A172 (cell line): ENCODE measurements around the gene MVD. TPM values are rescaled to one million over a fixed set of nuclear protein-coding genes. Genes with fewer than 3 reads are reported as not detected.

ENCODE experiments used
- DNase-seq: peaks from one replicate; pipeline ENCODE4 v3.0.0-alpha.2; 2015; ENCODE audit warnings: low spot score
- total RNA-seq: library from RNA; depleted of rRNA; stranded (reverse); fragments of >200 nt; shearing (Covaris generic); gene quantifications from 2 replicates; pipeline ENCODE4 v1.2.3, GENCODE V29; 2014

The MVD gene
- total RNA-seq, 1 experiment from 2014 or later: 53.8 TPM

GRCh38 chr16:88656291-88656980 lies 6.5 kb downstream of the MVD start:
- DNase-seq: peak; percentile 75

GRCh38 chr16:88655733-88656281 lies 7.1 kb downstream of the MVD start:
- peak; percentile 82 for DNase-seq

- DNase-seq: no peak
These were observed 7.7 kb downstream of the MVD start for GRCh38 chr16:88655053-88655732.

GRCh38 chr16:88654363-88655052 lies 8.4 kb downstream of the MVD start:
- no peak for DNase-seq

- no peak for DNase-seq
These were observed 9.1 kb downstream of the MVD start for GRCh38 chr16:88653596-88654362.

GRCh38 chr16:88653101-88653500 lies 9.8 kb downstream of the MVD start:
- no peak for DNase-seq

GRCh38 chr16:88652762-88653063 lies 10.2 kb downstream of the MVD start:
- DNase-seq: no peak

- no peak for DNase-seq
These were observed 10.7 kb downstream of the MVD start for GRCh38 chr16:88651989-88652761.

GRCh38 chr16:88651276-88651988 lies 11.5 kb downstream of the MVD start:
- DNase-seq: peak; percentile 59

GRCh38 chr16:88650749-88651275 lies 12.1 kb downstream of the MVD start, which contains the start of gene CYBA:
Gene CYBA, minus strand, starts transcription at chr16:88651053. Its CDS starts 40 bp downstream, at chr16:88651013.
- no peak for DNase-seq

GRCh38 chr16:88649924-88650748 lies 12.8 kb downstream of the MVD start:
- peak; percentile 39 for DNase-seq

- no peak for DNase-seq
These were observed 13.5 kb downstream of the MVD start for GRCh38 chr16:88649195-88649923.

GRCh38 chr16:88647178-88648070 lies 15.5 kb downstream of the MVD start:
- DNase-seq: no peak

- DNase-seq: no peak
These were observed 16.4 kb downstream of the MVD start for GRCh38 chr16:88646345-88647034.

- DNase-seq: no peak
These were observed 16.9 kb downstream of the MVD start for GRCh38 chr16:88645941-88646340.

- DNase-seq: no peak
These were observed 17.4 kb downstream of the MVD start for GRCh38 chr16:88645455-88645854.

- no peak for DNase-seq
These were observed 19.3 kb downstream of the MVD start for GRCh38 chr16:88643644-88643932.
